ENCODE data around the gene SLC25A27. TPM values are rescaled to one million over a fixed set of nuclear protein-coding genes. Genes with fewer than 3 reads are reported as not detected.

Gene SLC25A27, protein sequence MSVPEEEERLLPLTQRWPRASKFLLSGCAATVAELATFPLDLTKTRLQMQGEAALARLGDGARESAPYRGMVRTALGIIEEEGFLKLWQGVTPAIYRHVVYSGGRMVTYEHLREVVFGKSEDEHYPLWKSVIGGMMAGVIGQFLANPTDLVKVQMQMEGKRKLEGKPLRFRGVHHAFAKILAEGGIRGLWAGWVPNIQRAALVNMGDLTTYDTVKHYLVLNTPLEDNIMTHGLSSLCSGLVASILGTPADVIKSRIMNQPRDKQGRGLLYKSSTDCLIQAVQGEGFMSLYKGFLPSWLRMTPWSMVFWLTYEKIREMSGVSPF
- total RNA-seq (10 to 100 TPM in 5 of 7 donors, 1 to 10 TPM in 2; 9.2 to 17.8 (median 11.3) TPM), polyA plus RNA-seq (10 to 100 TPM in 1 of 3 donors, 1 to 10 TPM in 2; 4.3 to 10.3 (median 7.9) TPM)
- long read RNA-seq, donor 1, partial matches to known transcripts = 6 of 7 reads
- long read RNA-seq, donor 1, other reads (novel, unspliced or antisense) = 0 of 7 reads
- long read RNA-seq, donor 2 = 0 reads

DNA sequence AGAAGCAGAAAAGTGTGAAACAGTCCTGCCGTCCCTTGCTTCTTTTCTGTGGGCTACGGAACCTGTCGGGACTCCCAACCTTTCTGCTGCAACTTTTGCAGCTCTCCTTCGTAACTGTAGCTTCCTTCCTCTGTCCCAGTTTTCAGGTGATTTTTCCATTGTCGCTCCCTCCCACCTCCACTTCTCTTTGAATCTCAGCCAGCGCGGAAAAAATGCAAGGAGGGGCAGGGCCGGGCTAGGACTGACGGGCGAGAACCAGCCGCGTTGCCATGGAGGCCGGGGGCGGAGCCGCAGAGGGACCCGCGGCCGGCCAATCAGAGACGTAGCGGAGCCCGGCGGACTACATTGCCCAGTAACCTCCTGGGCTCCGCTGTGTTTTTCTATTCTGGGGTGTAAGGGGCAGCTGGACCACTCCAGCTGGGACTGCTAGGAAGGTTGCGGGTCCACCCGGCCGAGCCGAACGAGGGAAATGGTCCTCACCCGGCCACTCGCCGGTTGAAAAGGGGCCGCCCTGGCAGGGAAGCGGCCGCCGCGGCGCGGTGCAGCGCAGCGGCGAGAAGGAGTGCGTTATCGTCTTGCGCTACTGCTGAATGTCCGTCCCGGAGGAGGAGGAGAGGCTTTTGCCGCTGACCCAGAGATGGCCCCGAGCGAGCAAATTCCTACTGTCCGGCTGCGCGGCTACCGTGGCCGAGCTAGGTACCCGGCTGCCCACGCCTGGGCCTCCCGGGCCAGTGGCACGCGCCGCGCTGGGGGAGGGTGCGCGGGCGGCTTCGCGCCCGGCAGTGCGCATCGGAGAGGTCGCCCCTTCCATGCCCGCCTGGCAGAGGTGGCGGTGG is at the start of gene SLC25A27, which contains the start of gene CYP39A1:
SLC25A27 (plus strand) TSS at position 373 of the 836 bp plus-strand sequence; CDS start at position 591, 218 bp downstream.
CYP39A1 (minus strand) TSS at position 216 of the 836 bp plus-strand sequence. CDS start 236 bp downstream, outside the sequence.
- 0 to 1% (median 1%) methylated on average over 27 to 72 of the region's 72 CpGs for WGBS, 5 donors
- Histone ChIP-seq H3K4me1 (peaks cover 0 to 30% (median 13%) of the 10 kb centered on the region in 6 donors), H3K9me3 (no peaks in the 10 kb centered on the region), H3K36me3 (no peaks in the 10 kb centered on the region), H3K4me3 (peak within 1 kb of the TSS; percentile 63 to 97 (median 84)), H3K27me3 (replicated peaks in 1 of 7) (peaks cover 0 to 46% (median 9%) of the 10 kb centered on the region in 7 donors), H3K27ac (peak within 1 kb of the TSS in 7 of 8 donors; percentile 73 to 83 (median 76))
- TF ChIP-seq POLR2AphosphoS5 (IDR thresholded peaks at IDR 0.05) (peak in 2 of 3 donors; percentile 76 to 77), POLR2A (IDR thresholded peaks at IDR 0.05) (no peak)
- intact Hi-C loops (cut with DNase I; ENCODE audit: low total_unique reads) = no loop called here
- DNase-seq = peak; percentile 96

GRCh38 chr6:46605091-46605797 is 47.5 kb upstream of the SLC25A27 start:
- TF ChIP-seq POLR2A (IDR thresholded peaks at IDR 0.05) (no peak), POLR2AphosphoS5 (IDR thresholded peaks at IDR 0.05) (no peak)
- TF ChIP-seq, protein P1, sequence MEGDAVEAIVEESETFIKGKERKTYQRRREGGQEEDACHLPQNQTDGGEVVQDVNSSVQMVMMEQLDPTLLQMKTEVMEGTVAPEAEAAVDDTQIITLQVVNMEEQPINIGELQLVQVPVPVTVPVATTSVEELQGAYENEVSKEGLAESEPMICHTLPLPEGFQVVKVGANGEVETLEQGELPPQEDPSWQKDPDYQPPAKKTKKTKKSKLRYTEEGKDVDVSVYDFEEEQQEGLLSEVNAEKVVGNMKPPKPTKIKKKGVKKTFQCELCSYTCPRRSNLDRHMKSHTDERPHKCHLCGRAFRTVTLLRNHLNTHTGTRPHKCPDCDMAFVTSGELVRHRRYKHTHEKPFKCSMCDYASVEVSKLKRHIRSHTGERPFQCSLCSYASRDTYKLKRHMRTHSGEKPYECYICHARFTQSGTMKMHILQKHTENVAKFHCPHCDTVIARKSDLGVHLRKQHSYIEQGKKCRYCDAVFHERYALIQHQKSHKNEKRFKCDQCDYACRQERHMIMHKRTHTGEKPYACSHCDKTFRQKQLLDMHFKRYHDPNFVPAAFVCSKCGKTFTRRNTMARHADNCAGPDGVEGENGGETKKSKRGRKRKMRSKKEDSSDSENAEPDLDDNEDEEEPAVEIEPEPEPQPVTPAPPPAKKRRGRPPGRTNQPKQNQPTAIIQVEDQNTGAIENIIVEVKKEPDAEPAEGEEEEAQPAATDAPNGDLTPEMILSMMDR (IDR thresholded peaks at IDR 0.05 in 8 of 11, conservative IDR thresholded peaks at IDR 0.05 in 3 of 11) = no peak
- intact Hi-C loops (cut with DNase I; ENCODE audit: low total_unique reads) = no loop called here
- no peak for DNase-seq

GRCh38 chr6:46606338-46606737 is 46.4 kb upstream of the SLC25A27 start:
- intact Hi-C loops (cut with DNase I; ENCODE audit: low total_unique reads) = no loop called here
- 72 to 87% (median 77%) methylated on average over 3 of the region's 3 CpGs for WGBS, 5 donors
- Histone ChIP-seq H3K4me3 (no peak overlapping the region), H3K27ac (no peak overlapping the region), H3K36me3 (no peaks in the 10 kb centered on the region), H3K9me3 (no peaks in the 10 kb centered on the region), H3K27me3 (replicated peaks in 1 of 7) (no peaks in the 10 kb centered on the region), H3K4me1 (peaks cover 0 to 5% (median 0%) of the 10 kb centered on the region in 6 donors)
- TF ChIP-seq, protein P1 (IDR thresholded peaks at IDR 0.05 in 8 of 11, conservative IDR thresholded peaks at IDR 0.05 in 3 of 11) = no peak
- DNase-seq = no peak

More at GRCh38 chr6:46605091-46605797, 47.5 kb upstream of the SLC25A27 start:
- Histone ChIP-seq H3K4me3 (no peak overlapping the region), H3K27ac (no peak overlapping the region), H3K36me3 (no peaks in the 10 kb centered on the region), H3K27me3 (replicated peaks in 1 of 7) (no peaks in the 10 kb centered on the region), H3K4me1 (peaks cover 0 to 5% (median 0%) of the 10 kb centered on the region in 6 donors), H3K9me3 (no peaks in the 10 kb centered on the region)
- 55 to 76% (median 64%) methylated on average over 3 of the region's 3 CpGs for WGBS, 5 donors
